ENCODE results near the gene MYPOP.

MYPOP gene

DNA sequence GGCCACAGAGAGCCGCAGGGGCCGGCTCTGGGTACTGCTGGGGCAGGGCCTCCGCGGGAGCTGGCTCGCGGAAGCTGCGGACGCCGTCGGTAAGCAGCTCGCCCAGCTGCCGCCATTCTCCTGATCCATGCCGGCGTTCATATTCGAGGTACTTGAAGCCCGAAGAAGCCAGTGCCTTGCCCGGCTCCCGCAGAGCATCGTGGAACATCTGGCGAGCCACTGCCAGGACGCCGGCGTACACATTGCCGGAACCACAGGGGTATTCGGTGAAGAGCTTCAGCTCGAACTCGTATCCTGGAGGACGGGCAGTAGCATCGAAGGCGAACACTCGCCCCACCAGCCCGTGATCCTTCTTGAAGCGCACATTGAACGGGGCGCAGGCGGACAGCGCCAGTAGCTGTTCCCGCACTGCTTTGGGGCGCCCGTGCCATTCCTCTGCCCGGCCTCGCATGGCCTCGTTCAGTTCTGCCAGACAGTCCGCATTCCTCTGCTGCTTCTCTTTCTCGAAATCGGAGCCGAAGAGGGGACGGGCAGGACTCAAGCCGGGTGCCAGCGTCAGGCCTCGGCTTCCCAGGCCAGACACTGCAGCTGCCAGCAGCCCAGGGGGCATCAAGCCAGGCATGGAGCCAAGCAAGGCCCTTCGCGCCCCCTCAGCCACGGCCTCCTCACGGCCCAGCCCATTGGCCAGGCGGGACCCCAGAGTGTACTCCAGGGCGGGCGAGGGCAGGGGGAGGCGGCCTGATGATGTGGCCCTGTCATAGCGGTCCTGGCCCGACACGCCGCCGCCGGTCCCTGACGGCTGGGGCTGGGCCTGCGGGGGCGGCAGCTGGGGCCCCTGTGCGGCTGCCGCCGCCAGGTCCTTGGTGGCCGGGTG, 17.5 kb downstream of the MYPOP start:
- Histone ChIP-seq H3K27ac (ENCODE audit: low read depth, low read length) (no peak overlapping the region), H3K9me3 (ENCODE audit: control insufficient read depth in 1 of 2, low read length in 2 of 2) (no peaks in the 10 kb centered on the region), H3K4me1 (ENCODE audit: control insufficient read depth in 1 of 2, insufficient read depth in 2 of 2, low read length in 2 of 2) (peaks cover 31 to 46% of the 10 kb centered on the region in 2 donors), H3K27me3 (ENCODE audit: control insufficient read depth in 1 of 2, insufficient read depth in 2 of 2, low read length in 2 of 2) (no peaks in the 10 kb centered on the region), H3K9ac (ENCODE audit: low read depth in 1 of 2, low read length in 2 of 2) (peak overlapping the region; percentile 51 to 66), H3K4me3 (ENCODE audit: low read depth in 1 of 2, low read length in 2 of 2) (peak overlapping the region; percentile 82 to 91), H3K36me3 (ENCODE audit: control insufficient read depth in 1 of 2, insufficient read depth in 2 of 2, low read length in 2 of 2) (no peaks in the 10 kb centered on the region)

DNA sequence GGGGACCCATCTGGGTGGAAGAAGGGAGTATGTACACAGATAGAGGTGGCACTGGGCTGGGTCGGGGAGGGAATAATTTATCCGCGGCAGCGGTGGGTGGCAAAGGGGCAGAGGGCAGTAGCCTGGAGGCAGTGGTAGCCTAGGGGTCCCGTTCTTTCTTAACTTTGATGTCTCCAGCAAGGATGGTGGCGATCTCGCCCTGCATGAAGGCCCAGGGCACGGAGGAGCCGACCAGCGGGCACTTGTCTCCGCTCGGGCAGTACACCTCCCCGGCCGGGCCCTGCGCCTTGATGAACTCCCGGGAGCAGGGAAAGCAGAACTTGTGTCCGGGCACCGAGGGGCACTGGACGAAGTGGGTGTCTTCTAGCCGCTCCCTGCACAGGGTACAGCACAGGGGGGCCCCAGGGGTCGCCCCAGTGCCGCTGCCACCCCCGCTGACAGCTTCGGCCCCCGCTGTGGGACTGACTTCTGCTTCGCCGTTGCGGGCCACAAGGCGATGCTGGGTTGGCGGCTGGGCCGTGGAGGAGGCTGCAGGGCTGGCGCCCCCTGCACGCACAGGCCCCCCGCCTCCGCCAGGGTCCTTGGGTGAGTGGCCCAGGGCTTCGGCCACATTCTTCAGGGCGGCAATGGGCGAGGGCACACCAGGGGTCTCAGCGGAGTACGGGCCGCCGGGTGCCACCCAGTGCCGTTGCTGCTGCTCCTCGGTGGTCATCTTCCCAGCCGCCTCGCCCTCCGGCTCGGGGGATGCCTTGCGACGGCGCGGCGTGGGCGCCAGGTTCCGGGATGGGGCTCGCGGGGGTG, 18.3 kb downstream of the MYPOP start:
- Histone ChIP-seq H3K4me3 (ENCODE audit: low read depth in 1 of 2, low read length in 2 of 2) (peak overlapping the region; percentile 82 to 91), H3K27me3 (ENCODE audit: control insufficient read depth in 1 of 2, insufficient read depth in 2 of 2, low read length in 2 of 2) (no peaks in the 10 kb centered on the region), H3K4me1 (ENCODE audit: control insufficient read depth in 1 of 2, insufficient read depth in 2 of 2, low read length in 2 of 2) (peaks cover 31 to 46% of the 10 kb centered on the region in 2 donors), H3K9me3 (ENCODE audit: control insufficient read depth in 1 of 2, low read length in 2 of 2) (no peaks in the 10 kb centered on the region), H3K9ac (ENCODE audit: low read depth in 1 of 2, low read length in 2 of 2) (peak overlapping the region; percentile 59 to 66), H3K36me3 (ENCODE audit: control insufficient read depth in 1 of 2, insufficient read depth in 2 of 2, low read length in 2 of 2) (no peaks in the 10 kb centered on the region), H3K27ac (ENCODE audit: low read depth, low read length) (no peak overlapping the region)

- Histone ChIP-seq H3K9me3 (ENCODE audit: control insufficient read depth in 1 of 2, low read length in 2 of 2) (no peaks in the 10 kb centered on the region), H3K4me1 (ENCODE audit: control insufficient read depth in 1 of 2, insufficient read depth in 2 of 2, low read length in 2 of 2) (peaks cover 33 to 50% of the 10 kb centered on the region in 2 donors), H3K9ac (ENCODE audit: low read depth in 1 of 2, low read length in 2 of 2) (peak overlapping the region; percentile 59 to 66), H3K36me3 (ENCODE audit: control insufficient read depth in 1 of 2, insufficient read depth in 2 of 2, low read length in 2 of 2) (no peaks in the 10 kb centered on the region), H3K27ac (ENCODE audit: low read depth, low read length) (no peak overlapping the region), H3K27me3 (ENCODE audit: control insufficient read depth in 1 of 2, insufficient read depth in 2 of 2, low read length in 2 of 2) (no peaks in the 10 kb centered on the region), H3K4me3 (ENCODE audit: low read depth in 1 of 2, low read length in 2 of 2) (peak overlapping the region; percentile 82 to 91)
Measured at GRCh38 chr19:45883586-45883880, 18.9 kb downstream of the MYPOP start.

DNA sequence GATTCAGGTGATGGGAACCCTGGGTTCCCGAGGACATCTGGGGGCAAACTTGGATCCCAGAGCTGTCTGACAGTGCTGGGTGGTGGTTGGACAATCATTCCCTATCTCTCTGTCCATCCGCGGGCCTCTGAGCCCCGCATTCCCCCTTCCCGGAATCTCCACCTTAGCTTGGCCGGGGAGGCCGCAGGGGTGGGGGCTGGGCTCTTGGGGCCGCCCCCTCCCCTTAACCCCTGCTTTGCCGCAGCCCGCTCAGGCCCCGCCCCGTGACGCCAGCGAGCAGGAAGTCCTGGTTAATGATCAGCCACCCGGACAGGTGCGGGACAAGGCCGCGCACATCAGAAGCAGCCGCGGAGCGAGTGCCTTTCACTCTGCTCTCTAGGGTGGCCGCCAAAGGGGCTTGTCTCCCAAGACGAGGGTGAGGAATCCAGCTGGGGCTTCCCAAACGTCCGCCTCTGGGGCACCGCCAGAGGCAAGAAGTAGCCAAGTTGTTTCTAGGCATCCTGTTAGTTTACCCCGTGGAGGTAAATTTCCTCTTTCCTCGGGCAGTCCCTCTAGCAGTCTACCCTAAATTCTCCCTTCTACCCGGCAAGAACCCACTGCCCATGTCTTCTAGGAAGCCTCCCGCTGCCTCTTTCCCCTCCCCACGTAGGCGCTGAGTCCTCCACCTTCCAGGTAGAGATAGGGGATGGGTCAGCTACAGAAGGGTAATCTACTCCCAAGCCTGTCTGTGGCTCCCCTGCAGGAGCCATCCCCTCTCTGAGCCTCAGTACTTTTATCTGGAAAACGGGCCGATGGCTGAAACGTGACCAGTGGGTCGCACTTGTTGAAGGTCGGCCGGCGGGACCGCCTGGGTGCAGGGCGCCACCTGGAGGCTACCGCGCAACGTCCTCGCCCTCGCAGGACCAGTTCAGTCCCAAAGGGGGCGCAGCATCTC, 19.5 kb downstream of the MYPOP start:
- Histone ChIP-seq H3K27me3 (ENCODE audit: control insufficient read depth in 1 of 2, insufficient read depth in 2 of 2, low read length in 2 of 2) (no peaks in the 10 kb centered on the region), H3K36me3 (ENCODE audit: control insufficient read depth in 1 of 2, insufficient read depth in 2 of 2, low read length in 2 of 2) (no peaks in the 10 kb centered on the region), H3K9ac (ENCODE audit: low read depth in 1 of 2, low read length in 2 of 2) (peak overlapping the region; percentile 77 to 81), H3K27ac (ENCODE audit: low read depth, low read length) (peak overlapping the region; percentile 78), H3K4me3 (ENCODE audit: low read depth in 1 of 2, low read length in 2 of 2) (peak overlapping the region; percentile 57 to 62), H3K9me3 (ENCODE audit: control insufficient read depth in 1 of 2, low read length in 2 of 2) (no peaks in the 10 kb centered on the region), H3K4me1 (ENCODE audit: control insufficient read depth in 1 of 2, insufficient read depth in 2 of 2, low read length in 2 of 2) (peaks cover 39 to 56% of the 10 kb centered on the region in 2 donors)

DNA sequence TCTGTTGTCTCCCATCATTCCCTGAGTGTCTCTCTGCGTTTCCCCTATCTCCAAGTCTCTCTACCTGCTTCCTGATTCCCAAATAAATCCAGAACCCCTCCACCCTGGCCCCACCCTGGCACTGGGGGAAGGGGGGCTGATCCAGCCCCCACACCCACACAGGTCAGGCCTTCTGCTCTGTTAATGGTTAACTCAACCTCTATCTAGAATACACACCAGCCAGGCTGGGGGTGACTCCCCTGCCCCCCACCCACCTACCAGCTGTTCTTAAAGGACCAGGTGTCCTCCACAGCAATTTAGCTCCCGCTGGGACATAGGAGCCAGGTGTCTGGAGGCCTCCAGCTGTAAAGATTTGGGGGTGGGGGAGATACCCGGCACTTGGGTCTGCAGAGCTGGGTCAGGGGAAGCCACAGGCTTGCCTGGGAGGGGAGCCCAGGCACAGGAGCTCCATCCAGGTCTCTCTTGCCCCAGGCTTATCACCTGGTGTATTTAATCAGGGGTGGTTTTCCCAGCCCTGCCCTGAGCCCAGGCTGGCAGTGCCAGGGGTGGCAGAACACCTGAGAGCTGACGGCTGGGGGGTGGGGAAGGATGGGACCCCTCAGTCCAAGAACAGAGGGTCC, 20.4 kb downstream of the MYPOP start:
- Histone ChIP-seq H3K9ac (ENCODE audit: low read depth in 1 of 2, low read length in 2 of 2) (peak overlapping the region; percentile 77 to 81), H3K27me3 (ENCODE audit: control insufficient read depth in 1 of 2, insufficient read depth in 2 of 2, low read length in 2 of 2) (no peaks in the 10 kb centered on the region), H3K9me3 (ENCODE audit: control insufficient read depth in 1 of 2, low read length in 2 of 2) (no peaks in the 10 kb centered on the region), H3K4me1 (ENCODE audit: control insufficient read depth in 1 of 2, insufficient read depth in 2 of 2, low read length in 2 of 2) (peaks cover 47 to 63% of the 10 kb centered on the region in 2 donors), H3K4me3 (ENCODE audit: low read depth in 1 of 2, low read length in 2 of 2) (peak overlapping the region; percentile 57 to 62), H3K27ac (ENCODE audit: low read depth, low read length) (peak overlapping the region; percentile 78), H3K36me3 (ENCODE audit: control insufficient read depth in 1 of 2, insufficient read depth in 2 of 2, low read length in 2 of 2) (no peaks in the 10 kb centered on the region)

DNA sequence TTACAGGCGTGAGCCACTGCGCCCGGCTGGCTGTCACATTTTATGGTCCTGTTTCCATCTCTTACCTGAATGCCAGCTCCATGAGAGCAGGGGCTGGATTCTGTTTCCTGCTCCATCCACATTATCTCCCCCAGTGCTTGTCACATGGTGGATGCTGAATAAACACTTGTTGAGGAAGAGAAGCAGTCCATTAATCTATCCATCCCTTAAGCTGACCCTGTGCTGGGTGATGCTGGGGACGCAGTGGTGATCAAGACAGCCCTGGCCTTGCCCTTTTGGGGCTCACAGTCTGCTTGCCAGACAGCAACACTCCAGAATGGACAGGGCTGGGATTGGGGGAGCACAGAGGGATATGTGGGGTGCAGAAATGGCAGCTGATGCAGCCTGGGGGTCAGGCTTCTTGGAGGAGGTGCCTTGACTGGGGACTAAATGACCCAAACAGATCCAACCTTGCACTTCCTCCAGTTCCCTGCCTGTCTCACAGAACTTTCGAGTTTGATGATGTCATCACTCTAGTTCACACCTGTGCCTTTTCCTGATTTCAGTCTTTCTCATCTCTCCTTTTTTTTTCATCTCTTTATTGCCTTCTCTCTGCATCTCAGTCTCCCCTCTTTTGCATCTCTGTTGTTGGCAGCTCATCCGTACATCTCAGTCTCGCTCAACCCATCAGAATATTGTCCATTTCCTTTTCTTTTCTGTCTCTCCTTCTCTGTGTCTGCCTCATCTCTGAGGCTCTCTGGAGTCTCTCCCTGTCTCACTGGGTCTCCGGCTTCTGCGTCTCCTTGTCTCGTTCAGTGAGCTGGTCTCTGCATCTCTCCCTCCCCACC, 21.1 kb downstream of the MYPOP start:
- H3K36me3 ChIP-seq (ENCODE audit: control insufficient read depth in 1 of 2, insufficient read depth in 2 of 2, low read length in 2 of 2) = no peaks in the 10 kb centered on the region
- H3K4me1 ChIP-seq (ENCODE audit: control insufficient read depth in 1 of 2, insufficient read depth in 2 of 2, low read length in 2 of 2) = peaks cover 52 to 64% of the 10 kb centered on the region in 2 donors
- no peaks in the 10 kb centered on the region for H3K27me3 ChIP-seq (ENCODE audit: control insufficient read depth in 1 of 2, insufficient read depth in 2 of 2, low read length in 2 of 2)
- H3K9me3 ChIP-seq (ENCODE audit: control insufficient read depth in 1 of 2, low read length in 2 of 2) = no peaks in the 10 kb centered on the region
- H3K27ac ChIP-seq (ENCODE audit: low read depth, low read length) = no peak overlapping the region
- H3K9ac ChIP-seq (ENCODE audit: low read depth in 1 of 2, low read length in 2 of 2) = peak overlapping the region; percentile 32 to 77
- H3K4me3 ChIP-seq (ENCODE audit: low read depth in 1 of 2, low read length in 2 of 2) = peak overlapping the region in 1 of 2 donors; percentile 57

DNA sequence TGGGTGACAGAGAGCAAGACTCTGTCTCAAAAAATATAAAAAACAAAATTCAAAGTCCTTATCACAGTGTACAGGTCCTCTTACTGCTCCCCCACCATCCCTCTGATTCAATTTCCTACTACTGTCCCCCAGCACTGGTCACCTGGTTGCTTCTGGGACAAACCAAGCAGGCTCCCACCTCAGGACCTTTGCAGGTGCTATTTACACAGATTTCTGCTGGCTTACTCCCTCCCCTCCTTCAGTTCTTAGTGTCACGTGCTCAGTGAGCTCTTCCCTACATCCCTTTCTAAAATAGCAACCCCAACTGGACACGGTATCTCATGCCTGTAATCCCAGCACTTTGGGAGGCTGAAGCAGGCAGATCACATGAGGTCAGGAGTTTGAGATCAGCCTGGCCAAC, 22.4 kb downstream of the MYPOP start:
- H3K27ac ChIP-seq (ENCODE audit: low read depth, low read length) = no peak overlapping the region
- no peaks in the 10 kb centered on the region for H3K9me3 ChIP-seq (ENCODE audit: control insufficient read depth in 1 of 2, low read length in 2 of 2)
- peaks cover 55 to 67% of the 10 kb centered on the region in 2 donors for H3K4me1 ChIP-seq (ENCODE audit: control insufficient read depth in 1 of 2, insufficient read depth in 2 of 2, low read length in 2 of 2)
- no peaks in the 10 kb centered on the region for H3K36me3 ChIP-seq (ENCODE audit: control insufficient read depth in 1 of 2, insufficient read depth in 2 of 2, low read length in 2 of 2)
- no peak overlapping the region for H3K4me3 ChIP-seq (ENCODE audit: low read depth in 1 of 2, low read length in 2 of 2)
- no peaks in the 10 kb centered on the region for H3K27me3 ChIP-seq (ENCODE audit: control insufficient read depth in 1 of 2, insufficient read depth in 2 of 2, low read length in 2 of 2)
- no peak overlapping the region for H3K9ac ChIP-seq (ENCODE audit: low read depth in 1 of 2, low read length in 2 of 2)

DNA sequence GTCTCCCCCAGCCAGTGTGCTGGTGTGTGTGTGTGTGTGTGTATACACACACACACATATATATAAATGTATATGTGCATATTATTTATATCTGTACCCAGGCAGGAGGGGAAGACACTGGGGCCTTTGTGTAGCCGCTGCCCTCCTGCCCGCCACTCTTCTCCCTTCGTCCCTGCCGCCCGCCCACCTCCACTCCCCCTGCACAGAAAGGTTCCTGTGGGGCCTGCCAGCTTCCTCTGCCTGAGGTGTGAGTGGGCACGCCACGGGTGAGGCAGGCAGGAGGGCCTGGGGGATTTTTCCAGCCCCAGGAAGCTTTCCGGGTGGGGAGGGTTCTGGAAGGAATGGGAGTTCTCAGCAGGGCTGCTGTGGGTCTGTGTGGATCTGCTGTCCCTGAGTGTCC, 23.4 kb downstream of the MYPOP start:
- H3K27me3 ChIP-seq (ENCODE audit: control insufficient read depth in 1 of 2, insufficient read depth in 2 of 2, low read length in 2 of 2) = no peaks in the 10 kb centered on the region
- no peaks in the 10 kb centered on the region for H3K9me3 ChIP-seq (ENCODE audit: control insufficient read depth in 1 of 2, low read length in 2 of 2)
- H3K4me1 ChIP-seq (ENCODE audit: control insufficient read depth in 1 of 2, insufficient read depth in 2 of 2, low read length in 2 of 2) = peaks cover 55 to 59% of the 10 kb centered on the region in 2 donors
- H3K36me3 ChIP-seq (ENCODE audit: control insufficient read depth in 1 of 2, insufficient read depth in 2 of 2, low read length in 2 of 2) = no peaks in the 10 kb centered on the region
- no peak overlapping the region for H3K27ac ChIP-seq (ENCODE audit: low read depth, low read length)
- peak overlapping the region in 1 of 2 donors; percentile 33 for H3K9ac ChIP-seq (ENCODE audit: low read depth in 1 of 2, low read length in 2 of 2)
- H3K4me3 ChIP-seq (ENCODE audit: low read depth in 1 of 2, low read length in 2 of 2) = no peak overlapping the region
